KMS-11 (cell line): Measurements from ENCODE around the gene TNNC2.

Experiments used
- H2AFZ ChIP-seq: fragments of 200-600 bp; sonication (generic); 2 replicates; pipeline ENCODE4 v1.6.1; 2016; ENCODE audit warnings: antibody characterized with exemption, mixed run types, low read depth
- H3K27ac ChIP-seq: fragments of 200-600 bp; sonication (generic); 2 replicates; pipeline ENCODE4 v1.6.1; 2016; ENCODE audit warnings: mild to moderate bottlenecking, mixed run types
- H3K27me3 ChIP-seq: fragments of 200-600 bp; sonication (generic); 2 replicates; pipeline ENCODE4 v1.6.1; 2017; ENCODE audit warnings: mild to moderate bottlenecking, low read depth, mixed run types, moderate library complexity; ENCODE audit not compliant: insufficient read depth
- H3K36me3 ChIP-seq: fragments of 200-600 bp; sonication (generic); 2 replicates; pipeline ENCODE4 v1.6.1; 2017; ENCODE audit warnings: mild to moderate bottlenecking, mixed run types; ENCODE audit not compliant: insufficient read depth
- H3K4me1 ChIP-seq: fragments of 200-600 bp; sonication (generic); 2 replicates; pipeline ENCODE4 v1.6.1; 2016; ENCODE audit warnings: mild to moderate bottlenecking, low read depth, mixed run types; ENCODE audit not compliant: poor library complexity, severe bottlenecking
- H3K4me2 ChIP-seq: fragments of 200-600 bp; sonication (generic); 2 replicates; pipeline ENCODE4 v1.7.0; 2016; ENCODE audit warnings: mild to moderate bottlenecking, mixed run types
- H3K4me3 ChIP-seq: fragments of 200-600 bp; sonication (generic); IDR thresholded peaks from 2 replicates; pipeline ENCODE4 v1.6.1; 2017; ENCODE audit warnings: low read depth, low read length, mixed read lengths; ENCODE audit not compliant: insufficient read depth
- H3K79me2 ChIP-seq: fragments of 200-600 bp; sonication (generic); 2 replicates; pipeline ENCODE4 v1.6.1; 2016; ENCODE audit warnings: low read depth, mixed run types; ENCODE audit not compliant: insufficient read depth
- H3K9ac ChIP-seq: fragments of 200-600 bp; sonication (generic); 2 replicates; pipeline ENCODE4 v1.6.1; 2016; ENCODE audit warnings: mild to moderate bottlenecking, mixed run types
- H4K20me1 ChIP-seq: fragments of 200-600 bp; sonication (generic); 2 replicates; pipeline ENCODE4 v1.6.1; 2016; ENCODE audit warnings: mild to moderate bottlenecking, mixed run types; ENCODE audit not compliant: insufficient read depth
- TF ChIP-seq, protein P1 (sequence below): fragments of 200-600 bp; sonication (generic); conservative IDR thresholded peaks from 2 replicates; pipeline ENCODE4 v1.6.1; 2017; ENCODE audit warnings: low read depth, mild to moderate bottlenecking, antibody characterized with exemption, low read length, moderate library complexity, mixed read lengths

TNNC2 gene

GRCh38 chr20:45861221-45862075 lies 34.3 kb upstream of the TNNC2 start:
- Histone ChIP-seq H3K4me2 (no peak overlapping the region), H2AFZ (no peak overlapping the region), H3K27ac (no peak overlapping the region), H3K4me3 (no peak overlapping the region), H4K20me1 (no peaks in the 10 kb centered on the region), H3K27me3 (no peaks in the 10 kb centered on the region), H3K9ac (no peak overlapping the region), H3K79me2 (peaks cover 7% of the 10 kb centered on the region), H3K4me1 (peaks cover 19% of the 10 kb centered on the region), H3K36me3 (no peaks in the 10 kb centered on the region)
- TF ChIP-seq, protein P1, sequence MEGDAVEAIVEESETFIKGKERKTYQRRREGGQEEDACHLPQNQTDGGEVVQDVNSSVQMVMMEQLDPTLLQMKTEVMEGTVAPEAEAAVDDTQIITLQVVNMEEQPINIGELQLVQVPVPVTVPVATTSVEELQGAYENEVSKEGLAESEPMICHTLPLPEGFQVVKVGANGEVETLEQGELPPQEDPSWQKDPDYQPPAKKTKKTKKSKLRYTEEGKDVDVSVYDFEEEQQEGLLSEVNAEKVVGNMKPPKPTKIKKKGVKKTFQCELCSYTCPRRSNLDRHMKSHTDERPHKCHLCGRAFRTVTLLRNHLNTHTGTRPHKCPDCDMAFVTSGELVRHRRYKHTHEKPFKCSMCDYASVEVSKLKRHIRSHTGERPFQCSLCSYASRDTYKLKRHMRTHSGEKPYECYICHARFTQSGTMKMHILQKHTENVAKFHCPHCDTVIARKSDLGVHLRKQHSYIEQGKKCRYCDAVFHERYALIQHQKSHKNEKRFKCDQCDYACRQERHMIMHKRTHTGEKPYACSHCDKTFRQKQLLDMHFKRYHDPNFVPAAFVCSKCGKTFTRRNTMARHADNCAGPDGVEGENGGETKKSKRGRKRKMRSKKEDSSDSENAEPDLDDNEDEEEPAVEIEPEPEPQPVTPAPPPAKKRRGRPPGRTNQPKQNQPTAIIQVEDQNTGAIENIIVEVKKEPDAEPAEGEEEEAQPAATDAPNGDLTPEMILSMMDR = no peak

GRCh38 chr20:45860560-45861220 lies 33.6 kb upstream of the TNNC2 start:
- Histone ChIP-seq H3K4me1 (peaks cover 26% of the 10 kb centered on the region), H3K79me2 (peaks cover 14% of the 10 kb centered on the region), H3K4me3 (no peak overlapping the region), H3K27ac (no peak overlapping the region), H3K27me3 (no peaks in the 10 kb centered on the region), H3K4me2 (no peak overlapping the region), H3K9ac (no peak overlapping the region), H3K36me3 (no peaks in the 10 kb centered on the region), H2AFZ (no peak overlapping the region), H4K20me1 (no peaks in the 10 kb centered on the region)
- TF ChIP-seq, protein P1 = no peak

GRCh38 chr20:45859916-45860315 lies 32.8 kb upstream of the TNNC2 start:
- no peaks in the 10 kb centered on the region for H4K20me1 ChIP-seq
- H3K27me3 ChIP-seq = no peaks in the 10 kb centered on the region
- peaks cover 30% of the 10 kb centered on the region for H3K4me1 ChIP-seq
- H3K9ac ChIP-seq = no peak overlapping the region
- H3K4me3 ChIP-seq = no peak overlapping the region
- no peak overlapping the region for H3K27ac ChIP-seq
- H3K4me2 ChIP-seq = no peak overlapping the region
- H3K36me3 ChIP-seq = no peaks in the 10 kb centered on the region
- H2AFZ ChIP-seq = no peak overlapping the region
- TF ChIP-seq, protein P1 = no peak
- H3K79me2 ChIP-seq = peaks cover 19% of the 10 kb centered on the region

DNA sequence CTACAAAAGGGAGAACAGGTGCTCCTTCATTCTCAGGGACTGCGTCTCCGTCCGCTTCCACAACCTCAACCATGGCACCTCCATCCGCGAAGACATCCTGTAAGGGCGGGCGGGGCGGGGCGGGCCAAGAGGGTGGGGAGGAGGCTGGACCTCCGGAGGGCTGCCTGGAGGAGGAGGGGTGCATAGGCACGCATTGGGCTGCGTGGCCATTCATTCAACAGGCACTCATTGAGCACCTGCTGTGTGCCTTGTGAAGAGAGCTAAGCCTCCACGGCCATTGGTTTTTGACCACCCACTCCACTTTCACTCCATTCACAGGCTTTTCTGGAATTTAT lies 30.7 kb upstream of the TNNC2 start:
- no peak overlapping the region; the same call in 1 of the 2 replicates for H3K27ac ChIP-seq
- H3K4me3 ChIP-seq = no peak overlapping the region
- peak overlapping the region; percentile 95 for H2AFZ ChIP-seq
- TF ChIP-seq, protein P1 = no peak
- H3K79me2 ChIP-seq = peaks cover 24% of the 10 kb centered on the region
- H4K20me1 ChIP-seq = no peaks in the 10 kb centered on the region
- H3K4me1 ChIP-seq = peaks cover 30% of the 10 kb centered on the region
- H3K36me3 ChIP-seq = no peaks in the 10 kb centered on the region
- no peaks in the 10 kb centered on the region for H3K27me3 ChIP-seq
- H3K4me2 ChIP-seq = peak overlapping the region; percentile 93
- peak overlapping the region; percentile 52; the same call in 1 of the 2 replicates for H3K9ac ChIP-seq
